Measurements from ENCODE around the gene CACNA2D4. TPM values are rescaled to one million over a fixed set of nuclear protein-coding genes. Genes with fewer than 3 reads are reported as not detected.

The CACNA2D4 gene
- total RNA-seq, 1 experiment from 2014 or later: 1.7 TPM

DNA sequence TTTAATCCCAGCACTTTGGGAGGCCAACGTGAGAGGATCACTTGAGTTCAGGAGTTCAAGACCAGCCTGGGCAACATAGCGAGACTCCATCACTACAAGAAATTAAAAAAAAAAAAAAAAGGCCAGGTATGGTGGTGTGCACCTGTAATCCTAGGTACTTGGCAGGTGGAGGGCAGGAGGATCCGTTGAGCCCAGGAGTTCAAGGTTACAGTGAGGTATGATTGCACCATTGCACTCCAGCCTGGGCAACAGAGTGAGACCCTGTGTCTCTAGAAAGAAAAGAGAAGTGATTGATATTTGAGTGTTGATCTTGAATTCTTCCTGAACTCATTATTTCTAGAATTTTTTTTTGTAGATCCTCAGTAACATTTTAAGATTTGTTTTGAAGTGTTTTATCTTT, 168.2 kb downstream of the CACNA2D4 start (continued):
- no peak for TF ChIP-seq YY1 (IDR thresholded peaks at IDR 0.05; ENCODE audit: extremely low read depth, insufficient replicate concordance, low read depth, low read length)

- no TSS peak for BruUV-seq (replicated peaks)
- Histone ChIP-seq H3K9me2 (ENCODE audit: insufficient read depth) (no peaks in the 10 kb centered on the region), H3K36me3 (ENCODE audit: control insufficient read depth in 1 of 2, insufficient read depth in 2 of 2, low read length in 2 of 2) (peaks cover 0 to 26% of the 10 kb centered on the region in 2 experiments; a peak in 2 of 4 replicates), H3K9ac (ENCODE audit: low read length) (no peak overlapping the region), H3K4me2 (ENCODE audit: low read length) (no peak overlapping the region), H3K9me3 (ENCODE audit: control insufficient read depth in 1 of 2, insufficient read depth in 1 of 2, low read depth in 1 of 2, low read length in 2 of 2) (peaks cover 0 to 14% of the 10 kb centered on the region in 2 experiments; a peak in 2 of 4 replicates), H3K27ac (ENCODE audit: low read depth, low read length) (no peak overlapping the region), H2AFZ (ENCODE audit: low read depth, low read length, poor library complexity, severe bottlenecking) (no peak overlapping the region), H3K27me3 (ENCODE audit: insufficient read depth, low read length) (no peaks in the 10 kb centered on the region), H3K79me2 (ENCODE audit: insufficient read depth, low read length) (peaks cover 92% of the 10 kb centered on the region), H3K4me1 (ENCODE audit: control insufficient read depth in 1 of 2, insufficient read depth in 2 of 2, low read length in 2 of 2) (no peaks in the 10 kb centered on the region), H3K4me3 (replicated peaks in 1 of 2; ENCODE audit: low read depth in 1 of 2, low read length in 2 of 2) (no peak overlapping the region), H4K20me1 (ENCODE audit: insufficient read depth) (no peaks in the 10 kb centered on the region)
- CTCF ChIA-PET: no interaction called here
- RAD21 ChIA-PET (ENCODE audit: low non-redundant PET in 1 of 2, low total read pairs in 2 of 2, uncharacterized antibody in 2 of 2, unreplicated experiment in 2 of 2): no interaction called here
- DNase-seq (ENCODE audit: low read depth, low spot score) (no peak), ATAC-seq (no peak)
- POLR2A ChIA-PET: interaction anchor here (0.6 kb wide), 1 partner anchor 26 kb away, joined by 7 read pairs; no protein-coding TSS in a partner anchor
- no peak for TF ChIP-seq EZH2 (IDR thresholded peaks at IDR 0.05)
- intact Hi-C loops (cut with micrococcal nuclease): no loop called here
These were observed 169.4 kb downstream of the CACNA2D4 start for GRCh38 chr12:1749019-1749418.

DNA sequence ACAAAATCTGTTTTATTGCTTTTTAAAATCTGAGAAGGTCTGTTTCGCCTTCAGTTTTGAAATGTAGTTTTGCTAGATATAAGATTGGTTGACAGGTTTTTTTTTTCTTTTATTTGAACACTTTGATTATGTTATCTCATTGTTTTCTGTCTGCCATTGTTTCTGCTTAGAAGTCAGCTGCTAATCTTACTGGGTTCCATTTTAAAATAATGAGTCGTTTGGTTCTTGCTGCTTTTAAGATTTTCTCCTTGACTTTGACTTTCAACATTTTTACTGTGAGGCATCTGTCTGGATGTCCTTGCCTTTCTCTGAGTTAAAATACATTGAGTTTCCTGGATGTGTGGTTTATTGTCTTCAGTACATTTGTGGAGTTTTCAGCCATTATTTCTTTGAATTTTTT, 170.8 kb downstream of the CACNA2D4 start:
- Histone ChIP-seq H3K27me3 (ENCODE audit: insufficient read depth, low read length) (no peaks in the 10 kb centered on the region), H3K9me3 (ENCODE audit: control insufficient read depth in 1 of 2, insufficient read depth in 1 of 2, low read depth in 1 of 2, low read length in 2 of 2) (peaks cover 0 to 14% of the 10 kb centered on the region in 2 experiments; a peak in 2 of 4 replicates), H2AFZ (ENCODE audit: low read depth, low read length, poor library complexity, severe bottlenecking) (no peak overlapping the region), H3K4me3 (replicated peaks in 1 of 2; ENCODE audit: low read depth in 1 of 2, low read length in 2 of 2) (no peak overlapping the region), H3K4me1 (ENCODE audit: control insufficient read depth in 1 of 2, insufficient read depth in 2 of 2, low read length in 2 of 2) (no peaks in the 10 kb centered on the region), H3K9me2 (ENCODE audit: insufficient read depth) (no peaks in the 10 kb centered on the region), H3K27ac (ENCODE audit: low read depth, low read length) (no peak overlapping the region), H3K36me3 (ENCODE audit: control insufficient read depth in 1 of 2, insufficient read depth in 2 of 2, low read length in 2 of 2) (peaks cover 0 to 26% of the 10 kb centered on the region in 2 experiments; a peak in 2 of 4 replicates), H4K20me1 (ENCODE audit: insufficient read depth) (no peaks in the 10 kb centered on the region), H3K9ac (ENCODE audit: low read length) (no peak overlapping the region), H3K4me2 (ENCODE audit: low read length) (no peak overlapping the region), H3K79me2 (ENCODE audit: insufficient read depth, low read length) (peaks cover 95% of the 10 kb centered on the region)
- ATAC-seq (no peak), DNase-seq (ENCODE audit: low read depth, low spot score) (no peak)
- TF ChIP-seq, protein P1, sequence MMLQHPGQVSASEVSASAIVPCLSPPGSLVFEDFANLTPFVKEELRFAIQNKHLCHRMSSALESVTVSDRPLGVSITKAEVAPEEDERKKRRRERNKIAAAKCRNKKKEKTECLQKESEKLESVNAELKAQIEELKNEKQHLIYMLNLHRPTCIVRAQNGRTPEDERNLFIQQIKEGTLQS (IDR thresholded peaks at IDR 0.05): no peak
- TF ChIP-seq ZBTB33 (IDR thresholded peaks at IDR 0.05; ENCODE audit: extremely low read depth, insufficient replicate concordance, low read length) (no peak), ELF1 (IDR thresholded peaks at IDR 0.05; ENCODE audit: borderline replicate concordance, low read depth) (no peak), TCF7L2 (IDR thresholded peaks at IDR 0.05; ENCODE audit: borderline replicate concordance, extremely low read depth, insufficient read depth, insufficient read length) (no peak), CBX3 (IDR thresholded peaks at IDR 0.05; ENCODE audit: low read depth) (peak; percentile 84)
- TF ChIP-seq, protein P2, sequence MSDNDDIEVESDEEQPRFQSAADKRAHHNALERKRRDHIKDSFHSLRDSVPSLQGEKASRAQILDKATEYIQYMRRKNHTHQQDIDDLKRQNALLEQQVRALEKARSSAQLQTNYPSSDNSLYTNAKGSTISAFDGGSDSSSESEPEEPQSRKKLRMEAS (IDR thresholded peaks at IDR 0.05): no peak
- POLR2A ChIA-PET: no interaction called here
- intact Hi-C loops (cut with micrococcal nuclease): no loop called here
- BruUV-seq (replicated peaks): no TSS peak
- CTCF ChIA-PET: no interaction called here
- RAD21 ChIA-PET (ENCODE audit: low non-redundant PET in 1 of 2, low total read pairs in 2 of 2, uncharacterized antibody in 2 of 2, unreplicated experiment in 2 of 2): no interaction called here
